Measurements from ENCODE around the gene PTPRG. TPM values are rescaled to one million over a fixed set of nuclear protein-coding genes. Genes with fewer than 3 reads are reported as not detected.

The PTPRG gene
- polyA plus RNA-seq, 3 donors: not detected

GRCh38 chr3:61832375-61833229 lies 271.2 kb downstream of the PTPRG start:
- H3K4me3 ChIP-seq (replicated peaks in 1 of 3; ENCODE audit: low read depth in 2 of 3, low read length in 3 of 3): no peak overlapping the region
- H4K20me1 ChIP-seq (ENCODE audit: insufficient read depth, low read length): no peaks in the 10 kb centered on the region
- no peaks in the 10 kb centered on the region for H3K36me3 ChIP-seq (replicated peaks in 1 of 2; ENCODE audit: control insufficient read depth in 1 of 2, insufficient read depth in 2 of 2, low read length in 2 of 2)
- no peak overlapping the region for H3K9ac ChIP-seq (ENCODE audit: insufficient read depth, low read length, poor library complexity, severe bottlenecking)
- no peaks in the 10 kb centered on the region for H3K79me2 ChIP-seq (ENCODE audit: insufficient read depth, low read length)
- H2AFZ ChIP-seq (ENCODE audit: insufficient read depth, low read depth, low read length, poor library complexity, severe bottlenecking): no peak overlapping the region
- H3K9me3 ChIP-seq (replicated peaks in 1 of 2; ENCODE audit: control insufficient read depth in 1 of 2, insufficient read depth in 1 of 2, low read length in 2 of 2): peaks cover 0 to 5% of the 10 kb centered on the region in 2 donors
- no peak overlapping the region for H3K4me2 ChIP-seq (replicated peaks; ENCODE audit: extremely low read depth, low read length, poor library complexity, severe bottlenecking)
- peaks cover 0 to 13% (median 3%) of the 10 kb centered on the region in 7 donors for H3K9me3 Mint-ChIP-seq
- no peak for TF ChIP-seq CTCF (IDR thresholded peaks at IDR 0.05)
- H3K4me1 Mint-ChIP-seq: no peaks in the 10 kb centered on the region
- no peak overlapping the region for H3K27ac ChIP-seq (ENCODE audit: low read depth in 1 of 2, low read length in 2 of 2)
- H3K4me1 ChIP-seq (ENCODE audit: control insufficient read depth in 1 of 2, insufficient read depth in 2 of 2, low read length in 2 of 2): no peaks in the 10 kb centered on the region
- H3K27me3 ChIP-seq (ENCODE audit: control insufficient read depth in 2 of 2, insufficient read depth in 2 of 2, low read length in 2 of 2): no peaks in the 10 kb centered on the region
- H3K36me3 Mint-ChIP-seq: no peaks in the 10 kb centered on the region
- no peak overlapping the region for H3K4me3 Mint-ChIP-seq
- H3K27me3 Mint-ChIP-seq (ENCODE audit: low read depth in 3 of 3): peaks cover 0 to 3% (median 0%) of the 10 kb centered on the region in 3 donors
- no peak for DNase-seq
- no peak overlapping the region for H3K27ac Mint-ChIP-seq
- no CpG with 5 or more reads among the region's 6 CpGs for WGBS (ENCODE audit: insufficient coverage)
- intact Hi-C loops (cut with micrococcal nuclease): no loop called here

- DNase-seq: no peak
- Mint-ChIP-seq H3K4me3 (no peak overlapping the region), H3K4me1 (no peaks in the 10 kb centered on the region), H3K27me3 (ENCODE audit: low read depth in 3 of 3) (peaks cover 0 to 3% (median 2%) of the 10 kb centered on the region in 3 donors), H3K36me3 (no peaks in the 10 kb centered on the region), H3K27ac (no peak overlapping the region), H3K9me3 (peaks cover 0 to 10% (median 0%) of the 10 kb centered on the region in 7 donors)
- WGBS (ENCODE audit: insufficient coverage): no CpG with 5 or more reads among the region's 2 CpGs
- no peaks in the 10 kb centered on the region for H3K4me1 ChIP-seq (ENCODE audit: control insufficient read depth in 1 of 2, insufficient read depth in 2 of 2, low read length in 2 of 2)
- H3K27me3 ChIP-seq (ENCODE audit: control insufficient read depth in 2 of 2, insufficient read depth in 2 of 2, low read length in 2 of 2): no peaks in the 10 kb centered on the region
- no peaks in the 10 kb centered on the region for H4K20me1 ChIP-seq (ENCODE audit: insufficient read depth, low read length)
- peaks cover 0 to 5% of the 10 kb centered on the region in 2 donors for H3K9me3 ChIP-seq (replicated peaks in 1 of 2; ENCODE audit: control insufficient read depth in 1 of 2, insufficient read depth in 1 of 2, low read length in 2 of 2)
- H3K4me3 ChIP-seq (replicated peaks in 1 of 3; ENCODE audit: low read depth in 2 of 3, low read length in 3 of 3): no peak overlapping the region
- no peaks in the 10 kb centered on the region for H3K79me2 ChIP-seq (ENCODE audit: insufficient read depth, low read length)
- H3K9ac ChIP-seq (ENCODE audit: insufficient read depth, low read length, poor library complexity, severe bottlenecking): no peak overlapping the region
- TF ChIP-seq CTCF (IDR thresholded peaks at IDR 0.05): no peak
- intact Hi-C loops (cut with micrococcal nuclease): no loop called here
- no peaks in the 10 kb centered on the region for H3K36me3 ChIP-seq (replicated peaks in 1 of 2; ENCODE audit: control insufficient read depth in 1 of 2, insufficient read depth in 2 of 2, low read length in 2 of 2)
- H2AFZ ChIP-seq (ENCODE audit: insufficient read depth, low read depth, low read length, poor library complexity, severe bottlenecking): no peak overlapping the region
- H3K27ac ChIP-seq (ENCODE audit: low read depth in 1 of 2, low read length in 2 of 2): no peak overlapping the region
- no peak overlapping the region for H3K4me2 ChIP-seq (replicated peaks; ENCODE audit: extremely low read depth, low read length, poor library complexity, severe bottlenecking)
Observed at GRCh38 chr3:61839256-61839655, 277.9 kb downstream of the PTPRG start.
